CD4-positive, alpha-beta T cell (primary cell): Measurements from ENCODE around the gene EXT2. TPM values are rescaled to one million over a fixed set of nuclear protein-coding genes. Genes with fewer than 3 reads are reported as not detected.

ENCODE experiments used
- ATAC-seq: fragments of 200-7000 bp; cut with Tn5 transposase; one replicate; pipeline ENCODE4 v1.10.0; 2022; ENCODE audit warnings: mild to moderate bottlenecking; ENCODE audit not compliant: poor library complexity
- CTCF ChIA-PET: fragments of 350-600 bp; sonication (Branson Sonifier 250); formaldehyde crosslinking; loops from one replicate; lab custom pipeline; 2021; ENCODE audit warnings: antibody characterized with exemption, inconsistent platforms; lab: Charles Lee
- POLR2A ChIA-PET: fragments of 350-600 bp; sonication (Branson Sonifier 250); formaldehyde crosslinking; loops from one replicate; lab custom pipeline; 2021; ENCODE audit warnings: antibody characterized with exemption, inconsistent platforms; lab: Charles Lee
- DNase-seq, 14 experiments: peaks; one replicate each; pipeline ENCODE4 v3.0.0-alpha.2; 2013 to 2020; ENCODE audit warnings: mixed read lengths in 2 of 14
- H3K27ac ChIP-seq, 2 donors: one replicate each; pipeline versions ENCODE4 v1.5.1 to v1.7.0; 2013; ENCODE audit warnings: low read length in 2 of 2, low read depth in 1 of 2, mild to moderate bottlenecking in 1 of 2
- H3K27me3 ChIP-seq, 2 experiments: 1 replicate in 1 of 2; 2 replicates in 1 of 2; pipeline versions ENCODE4 v1.6.1 to v1.7.0; 2013; ENCODE audit warnings: low read length in 2 of 2, control low read depth in 1 of 2, mild to moderate bottlenecking in 1 of 2, moderate library complexity in 1 of 2; ENCODE audit not compliant: insufficient read depth in 2 of 2, control insufficient read depth in 1 of 2
- H3K36me3 ChIP-seq: one replicate; pipeline ENCODE4 v1.6.1; 2013; ENCODE audit warnings: low read length, control low read depth; ENCODE audit not compliant: insufficient read depth
- H3K4me1 ChIP-seq: one replicate; pipeline ENCODE4 v1.6.1; 2013; ENCODE audit warnings: low read length, control low read depth; ENCODE audit not compliant: insufficient read depth
- H3K4me3 ChIP-seq: one replicate; pipeline ENCODE4 v1.5.1; 2013; ENCODE audit warnings: mild to moderate bottlenecking, low read length, moderate library complexity
- H3K9me3 ChIP-seq, 2 experiments: 1 replicate in 1 of 2; 2 replicates in 1 of 2; pipeline versions ENCODE4 v1.6.1 to v1.7.0; 2013; ENCODE audit warnings: low read length in 2 of 2, mild to moderate bottlenecking in 2 of 2, control low read depth in 1 of 2, moderate library complexity in 1 of 2; ENCODE audit not compliant: control insufficient read depth in 1 of 2, insufficient read depth in 1 of 2
- H3K27ac Mint-ChIP-seq: one replicate; pipeline ENCODE4 v1.8.0; 2020; ENCODE audit warnings: mixed read lengths
- H3K27me3 Mint-ChIP-seq: one replicate; pipeline ENCODE4 v1.8.0; 2021; ENCODE audit warnings: mixed read lengths
- H3K36me3 Mint-ChIP-seq: one replicate; pipeline ENCODE4 v1.8.0; 2021; ENCODE audit warnings: low read depth, mixed read lengths
- H3K4me1 Mint-ChIP-seq: one replicate; pipeline ENCODE4 v1.8.0; 2021; ENCODE audit warnings: low read depth, mixed read lengths
- H3K4me3 Mint-ChIP-seq: one replicate; pipeline ENCODE4 v1.8.0; 2020; ENCODE audit warnings: mild to moderate bottlenecking, mixed read lengths
- H3K9me3 Mint-ChIP-seq: one replicate; pipeline ENCODE4 v1.8.0; 2020; ENCODE audit warnings: mixed read lengths
- CTCF ChIP-seq: fragments of 200-600 bp; IDR thresholded peaks from one replicate; pipeline ENCODE4 v1.8.0; 2022; ENCODE audit warnings: antibody characterized with exemption, mild to moderate bottlenecking
- intact Hi-C, 2 experiments: fragments of 100-400 bp; cut with DNase I in 1 of 2; cut with micrococcal nuclease in 1 of 2; formaldehyde crosslinking; loops; one replicate each; pipeline versions ENCODE4 v1.15.1 to v1.9.0; 2023 to 2025; cut with DNase I, micrococcal nuclease
- total RNA-seq, 174 experiments: library from RNA in 2 of 174; stranded (reverse) in 2 of 174; gene quantifications; one replicate each; pipeline ENCODE4 v1.2.3 and lab custom pipeline; 2021 to 2026

The EXT2 gene
- total RNA-seq, 2 experiments from 2014 or later = 17.1 to 17.5 TPM

- ChIA-PET CTCF (no interaction called here), POLR2A (no interaction called here)
- ATAC-seq (no peak), DNase-seq (no peak)
- H3K4me3 Mint-ChIP-seq = no peak overlapping the region
- H3K9me3 Mint-ChIP-seq = no peaks in the 10 kb centered on the region
- intact Hi-C loops = loop anchor here in 1 of 2 experiments (2.0 kb wide), 1 partner anchor 49 kb away; no protein-coding TSS in a partner anchor
- Histone ChIP-seq H3K36me3 (peaks cover 34% of the 10 kb centered on the region), H3K4me1 (no peaks in the 10 kb centered on the region), H3K27me3 (no peaks in the 10 kb centered on the region), H3K4me3 (no peak overlapping the region), H3K9me3 (no peaks in the 10 kb centered on the region), H3K27ac (no peak overlapping the region)
- H3K27ac Mint-ChIP-seq = no peak overlapping the region
- TF ChIP-seq CTCF = no peak
- peaks cover 89% of the 10 kb centered on the region for H3K36me3 Mint-ChIP-seq
- no peaks in the 10 kb centered on the region for H3K4me1 Mint-ChIP-seq
- no peaks in the 10 kb centered on the region for H3K27me3 Mint-ChIP-seq
Measured at GRCh38 chr11:44203270-44204043, 108.0 kb downstream of the EXT2 start.

GRCh38 chr11:44205352-44205751 lies 109.9 kb downstream of the EXT2 start:
- Histone ChIP-seq H3K27me3 (no peaks in the 10 kb centered on the region), H3K4me3 (no peak overlapping the region), H3K36me3 (peaks cover 33% of the 10 kb centered on the region), H3K4me1 (no peaks in the 10 kb centered on the region), H3K9me3 (no peaks in the 10 kb centered on the region), H3K27ac (no peak overlapping the region)
- ChIA-PET POLR2A (no interaction called here), CTCF (no interaction called here)
- TF ChIP-seq CTCF = no peak
- intact Hi-C loops = no loop called here
- peaks cover 4% of the 10 kb centered on the region for H3K9me3 Mint-ChIP-seq
- H3K4me1 Mint-ChIP-seq = no peaks in the 10 kb centered on the region
- no peak for DNase-seq
- H3K36me3 Mint-ChIP-seq = peaks cover 89% of the 10 kb centered on the region
- H3K27ac Mint-ChIP-seq = no peak overlapping the region
- no peak for ATAC-seq
- H3K4me3 Mint-ChIP-seq = no peak overlapping the region
- no peaks in the 10 kb centered on the region for H3K27me3 Mint-ChIP-seq

GRCh38 chr11:44205836-44206235 lies 110.4 kb downstream of the EXT2 start:
- Histone ChIP-seq H3K27ac (no peak overlapping the region), H3K27me3 (no peaks in the 10 kb centered on the region), H3K4me3 (no peak overlapping the region), H3K4me1 (no peaks in the 10 kb centered on the region), H3K9me3 (peaks cover 0 to under 1% of the 10 kb centered on the region in 2 experiments), H3K36me3 (peaks cover 32% of the 10 kb centered on the region)
- POLR2A ChIA-PET = no interaction called here
- H3K4me1 Mint-ChIP-seq = no peaks in the 10 kb centered on the region
- H3K27ac Mint-ChIP-seq = no peak overlapping the region
- intact Hi-C loops = no loop called here
- H3K36me3 Mint-ChIP-seq = peaks cover 89% of the 10 kb centered on the region
- H3K27me3 Mint-ChIP-seq = no peaks in the 10 kb centered on the region
- no peak overlapping the region for H3K4me3 Mint-ChIP-seq
- no peak for ATAC-seq
- TF ChIP-seq CTCF = no peak
- no peak for DNase-seq
- CTCF ChIA-PET = no interaction called here
- H3K9me3 Mint-ChIP-seq = peaks cover 8% of the 10 kb centered on the region
